Ovary (tissue), 3 donors: Measurements from ENCODE around the gene DLL1.

Experiments used
- CTCF ChIP-seq, 3 donors: fragments of 450-650 bp in 2 of 3; fragments of 200-600 bp in 1 of 3; IDR thresholded peaks; one replicate each; pipeline versions ENCODE4 v1.5.1 to v1.8.0; 2016 to 2022; ENCODE audit warnings: antibody characterized with exemption in 3 of 3, mild to moderate bottlenecking in 1 of 3
- EP300 ChIP-seq: sonication (generic); formaldehyde crosslinking; IDR thresholded peaks from one replicate; pipeline ENCODE4 v1.6.1; 2017; ENCODE audit warnings: antibody characterized with exemption
- POLR2A ChIP-seq: fragments of 450-650 bp; IDR thresholded peaks from one replicate; pipeline ENCODE4 v1.6.1; 2017; ENCODE audit warnings: antibody characterized with exemption, mild to moderate bottlenecking, moderate library complexity
- donor health status: DM: no; HTN: no; CAD: no.

- no peak for TF ChIP-seq CTCF (IDR thresholded peaks at IDR 0.05)
- TF ChIP-seq EP300: no peak
- no peak for TF ChIP-seq POLR2A
These were observed 35.3 kb downstream of the DLL1 start for GRCh38 chr6:170255426-170256125.
